Activated gamma-delta T cell (primary cell): Measurements from ENCODE around the gene RPRD1A.
"Not testable (repeated sequence)": the region's sequence is repeated elsewhere in the genome, so short reads cannot be mapped to it uniquely, and the experiment has no call there.

ENCODE experiments used
- DNase-seq: peaks from one replicate; lab custom pipeline; 2025; lab: John Stamatoyannopoulos, UW
- total RNA-seq, 2 donors: gene quantifications; one replicate each; lab custom pipeline; 2026; lab: John Stamatoyannopoulos, UW

The RPRD1A gene
- 51.2 to 59.7 reads per million in 2 donors for total RNA-seq

DNA sequence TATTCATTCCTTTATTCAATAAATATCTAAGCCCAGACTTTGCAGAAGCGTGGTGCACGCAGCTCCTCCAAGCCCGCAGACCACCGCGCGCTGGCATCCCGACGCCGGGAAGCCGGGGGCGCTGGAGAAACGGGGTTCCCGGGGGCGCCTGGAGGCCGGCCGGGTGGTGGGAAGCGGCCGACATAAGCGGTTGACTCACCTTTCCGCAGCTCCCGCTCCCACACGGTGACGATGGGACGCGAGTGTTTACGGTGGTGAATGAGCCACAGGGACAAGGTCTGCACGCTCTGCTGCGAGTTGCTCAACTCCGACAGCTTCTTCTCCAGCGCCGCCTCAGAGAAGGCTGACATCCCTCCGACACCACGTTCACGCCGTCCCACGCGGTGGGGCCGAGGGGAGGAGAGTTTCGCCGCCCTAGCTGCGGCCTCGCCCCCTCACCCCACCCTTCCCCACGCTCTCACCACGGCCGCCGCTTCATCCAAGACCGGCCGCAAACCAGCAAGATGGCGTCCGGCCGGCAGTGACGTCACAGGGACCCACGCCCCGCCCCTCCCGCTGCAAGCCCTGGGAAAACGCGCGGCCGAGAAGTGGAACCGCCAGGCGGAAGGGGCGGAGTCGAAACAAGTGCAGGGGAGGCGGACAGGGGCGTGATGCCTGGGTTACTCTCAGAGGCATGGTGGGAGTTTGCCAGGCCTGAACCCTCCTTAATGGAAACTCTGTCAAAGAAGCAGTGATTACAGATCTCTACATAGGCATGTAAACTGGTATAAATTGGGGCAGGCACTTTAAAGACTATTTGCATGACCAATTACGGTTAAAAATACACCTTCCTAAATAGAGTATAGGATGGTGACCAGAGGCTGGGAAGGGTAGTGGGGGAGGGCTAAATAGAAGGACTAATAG, at the start of gene RPRD1A:
RPRD1A (minus strand) TSS at position 505 of the 903 bp plus-strand sequence; CDS start at position 350, 155 bp downstream.
- peak; percentile 90 for DNase-seq

DNA sequence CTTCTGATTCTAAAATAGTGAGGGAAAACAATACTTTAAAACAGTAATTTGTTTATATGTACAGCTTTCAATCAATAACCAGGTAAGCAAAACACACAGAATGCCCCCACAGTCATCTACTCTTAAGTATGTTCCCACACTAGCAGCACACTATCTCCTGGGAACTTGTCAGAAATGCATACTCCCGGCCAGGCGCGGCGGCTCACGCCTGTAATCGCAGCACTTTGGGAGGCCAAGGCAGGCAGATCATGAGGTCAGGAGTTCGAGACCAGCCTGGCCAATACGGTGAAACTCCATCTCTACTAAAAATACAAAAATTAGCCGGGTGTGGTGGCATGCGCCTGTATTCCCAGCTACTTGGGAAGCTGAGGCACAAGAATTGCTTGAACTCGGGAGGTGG, 49.4 kb upstream of the RPRD1A start:
- not testable (repeated sequence) for DNase-seq

- DNase-seq: no peak
Observed at GRCh38 chr18:36114738-36115137, 47.4 kb upstream of the RPRD1A start.

DNA sequence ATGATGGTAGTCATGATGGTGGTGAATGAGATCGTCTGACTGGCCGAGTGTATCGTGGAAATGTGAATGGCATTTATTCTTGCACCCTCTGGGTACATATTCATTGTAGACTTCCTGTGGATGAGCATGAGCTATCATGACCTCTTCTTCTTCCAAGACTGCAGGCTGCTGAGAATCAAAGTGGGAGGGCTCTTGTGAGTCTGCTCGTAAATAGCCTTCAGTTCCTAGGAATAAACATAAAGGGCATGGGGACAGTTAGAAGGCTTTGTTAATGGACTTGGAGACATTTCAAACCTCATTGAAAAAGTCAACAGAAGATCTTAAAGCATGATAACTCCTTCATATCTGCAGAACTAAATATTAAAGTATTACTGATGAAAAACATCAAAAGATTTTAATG, 46.9 kb upstream of the RPRD1A start:
- DNase-seq: no peak

DNA sequence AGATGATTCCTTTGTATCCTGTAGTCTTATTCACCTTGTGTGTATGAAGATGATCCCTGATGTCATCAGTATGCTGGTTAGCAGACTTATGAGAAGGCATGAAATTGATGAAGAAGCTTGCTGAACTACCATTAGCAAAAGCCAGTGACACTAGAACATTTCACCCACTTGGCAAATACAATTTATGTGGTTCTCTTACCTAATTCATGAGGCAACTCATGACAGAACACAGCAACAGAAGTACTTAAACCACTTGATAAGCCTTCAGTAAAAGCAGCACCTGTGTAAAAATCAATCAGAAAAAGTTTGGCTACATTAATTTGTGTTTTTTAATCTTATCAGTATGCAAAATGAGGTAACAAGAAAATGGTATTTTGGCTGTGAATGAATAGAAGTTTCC, 44.9 kb upstream of the RPRD1A start:
- DNase-seq: no peak

DNA sequence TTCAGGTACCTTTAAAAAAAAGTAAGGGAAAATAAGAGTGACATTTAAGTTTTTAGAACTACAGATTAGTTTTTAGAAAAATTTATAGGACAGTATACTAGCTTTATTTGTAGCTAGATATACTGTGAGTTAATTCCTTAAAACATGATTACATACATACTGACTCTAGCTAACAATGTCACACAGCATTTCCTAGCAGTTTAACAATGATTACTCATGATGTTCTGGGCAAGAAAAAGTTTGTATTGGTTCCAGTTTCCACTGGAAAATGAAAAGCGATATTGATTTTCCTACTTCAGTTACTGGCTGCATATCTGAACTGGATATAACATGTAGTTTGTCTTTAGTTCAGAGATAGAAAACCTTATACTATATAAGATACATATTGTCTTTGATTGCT, 42.4 kb upstream of the RPRD1A start:
- DNase-seq: no peak

GRCh38 chr18:36108601-36109000, 41.2 kb upstream of the RPRD1A start:
- no peak for DNase-seq

DNA sequence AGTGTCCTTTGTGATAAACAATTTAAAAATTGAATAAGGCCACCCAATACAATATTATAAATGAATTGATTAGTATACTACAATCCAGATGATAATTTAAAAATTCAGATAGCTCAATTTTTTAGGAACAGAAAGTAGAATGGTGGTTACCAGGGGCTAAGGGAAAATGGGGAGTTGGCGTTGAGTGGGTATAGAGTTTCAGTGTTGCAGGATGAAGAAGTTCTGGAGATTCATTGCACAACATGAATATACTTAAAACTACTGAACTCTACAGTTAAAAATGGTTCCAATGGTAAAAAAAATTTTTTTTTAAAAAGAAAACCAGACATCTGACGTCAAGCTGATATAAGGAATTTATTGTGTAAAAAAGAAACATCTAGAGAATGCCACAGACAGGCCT, 40.8 kb upstream of the RPRD1A start:
- no peak for DNase-seq

DNA sequence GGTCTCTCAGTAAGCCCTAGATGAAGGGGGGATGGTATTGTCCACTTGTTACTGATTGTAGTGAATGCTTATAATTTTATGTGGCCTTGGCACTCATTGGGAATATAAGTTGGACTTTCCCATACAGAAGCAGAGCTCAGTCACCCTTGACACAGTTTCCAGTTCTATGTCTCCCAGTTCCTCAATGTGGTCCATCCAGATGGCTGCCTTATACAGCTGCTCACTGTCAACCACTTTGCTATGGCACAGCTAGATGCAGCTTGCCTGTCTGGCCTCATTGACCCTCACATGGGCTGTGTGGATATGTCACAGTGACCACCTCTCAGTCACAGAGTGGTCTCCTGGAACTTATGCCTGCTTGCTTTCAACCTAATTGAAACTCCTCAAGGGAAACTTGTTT, 40.1 kb upstream of the RPRD1A start:
- no peak for DNase-seq

- no peak for DNase-seq
Observed at GRCh38 chr18:36104749-36105148, 37.4 kb upstream of the RPRD1A start.

- no peak for DNase-seq
Observed at GRCh38 chr18:36101943-36102342, 34.6 kb upstream of the RPRD1A start.

DNA sequence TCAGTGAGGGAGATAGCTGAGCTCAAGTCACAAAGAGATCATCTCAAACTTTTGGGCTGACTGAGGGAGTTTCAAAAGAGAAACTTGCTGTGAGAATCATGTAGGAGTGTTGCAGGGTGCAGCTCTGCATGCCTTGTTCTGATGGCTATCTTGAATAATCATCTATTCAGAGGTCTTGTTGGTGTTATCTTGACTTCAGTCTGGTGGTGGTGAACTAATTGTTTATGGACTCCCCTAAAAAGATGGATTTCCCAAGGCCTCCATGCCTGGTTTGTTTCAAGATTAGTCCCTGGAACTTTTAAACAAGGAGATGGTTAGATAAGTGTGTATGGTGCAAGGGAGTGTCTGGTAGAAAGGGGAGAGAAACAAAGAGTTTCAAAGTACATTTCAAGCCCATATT, 32.0 kb upstream of the RPRD1A start:
- no peak for DNase-seq

DNA sequence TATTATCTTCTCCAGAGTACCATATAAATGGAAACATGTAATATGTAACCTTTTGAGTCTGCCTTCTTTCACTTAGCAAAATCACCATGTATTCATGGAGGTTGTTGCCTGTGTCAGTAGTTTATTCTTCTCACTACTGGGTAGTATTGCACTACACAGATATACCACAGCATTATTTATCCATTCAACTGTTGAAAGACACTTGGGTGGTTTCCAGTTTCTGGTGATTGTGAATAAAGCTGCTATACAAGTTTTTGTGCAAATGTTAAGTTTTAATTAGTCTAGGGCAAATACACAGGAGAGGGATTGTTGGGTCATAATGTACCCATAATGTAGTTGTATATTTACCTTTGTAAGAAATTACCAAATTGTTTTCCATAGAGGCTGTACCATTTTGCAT, 29.6 kb upstream of the RPRD1A start:
- DNase-seq: no peak

DNA sequence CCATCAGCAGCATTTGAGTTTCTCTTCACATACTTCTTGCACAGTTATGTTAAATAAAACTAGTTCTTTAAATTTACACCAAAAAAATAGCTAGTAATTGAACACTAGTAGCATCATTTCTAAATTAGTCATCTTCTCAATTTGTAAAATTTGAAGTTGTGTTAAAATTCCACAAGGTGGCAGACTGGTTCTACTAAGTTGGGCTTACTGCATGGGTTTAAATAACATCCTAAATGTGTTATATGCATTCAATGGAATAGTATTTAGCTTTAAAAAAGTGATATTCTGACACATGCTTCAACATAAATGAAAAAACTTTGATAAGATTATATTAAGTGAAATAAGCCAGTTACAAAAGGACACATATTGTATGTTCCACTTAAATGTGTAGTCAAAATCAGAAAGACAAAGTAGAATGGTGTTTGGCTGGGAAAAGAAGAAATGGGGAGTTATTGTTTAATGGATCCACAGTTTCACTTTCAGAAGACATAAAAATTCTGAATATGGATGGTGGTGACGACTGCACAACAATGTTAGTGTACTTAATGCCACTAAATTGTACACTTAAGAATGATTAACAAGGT, 28.7 kb upstream of the RPRD1A start:
- no peak for DNase-seq

- DNase-seq: no peak
Observed at GRCh38 chr18:36094431-36094830, 27.1 kb upstream of the RPRD1A start.

DNA sequence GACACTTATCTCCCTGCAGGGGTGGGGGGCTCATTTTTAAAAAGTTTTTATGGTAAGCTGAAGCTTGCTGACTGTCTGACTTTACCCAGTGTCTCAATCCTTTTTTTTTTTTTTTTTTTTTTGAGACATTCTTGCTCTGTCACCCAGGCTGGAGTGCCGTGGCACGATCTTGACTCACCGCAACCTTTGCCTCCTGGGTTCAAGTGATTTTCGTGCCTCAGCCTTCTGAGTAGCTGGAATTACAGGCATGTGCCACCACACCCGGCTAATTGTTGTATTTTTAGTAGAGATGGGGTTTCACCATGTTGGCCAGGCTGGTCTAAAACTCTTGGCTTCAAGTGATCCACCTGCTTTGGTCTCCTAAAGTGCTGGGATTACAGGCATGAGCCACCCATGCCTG, 24.8 kb upstream of the RPRD1A start:
- DNase-seq: not testable (repeated sequence)

DNA sequence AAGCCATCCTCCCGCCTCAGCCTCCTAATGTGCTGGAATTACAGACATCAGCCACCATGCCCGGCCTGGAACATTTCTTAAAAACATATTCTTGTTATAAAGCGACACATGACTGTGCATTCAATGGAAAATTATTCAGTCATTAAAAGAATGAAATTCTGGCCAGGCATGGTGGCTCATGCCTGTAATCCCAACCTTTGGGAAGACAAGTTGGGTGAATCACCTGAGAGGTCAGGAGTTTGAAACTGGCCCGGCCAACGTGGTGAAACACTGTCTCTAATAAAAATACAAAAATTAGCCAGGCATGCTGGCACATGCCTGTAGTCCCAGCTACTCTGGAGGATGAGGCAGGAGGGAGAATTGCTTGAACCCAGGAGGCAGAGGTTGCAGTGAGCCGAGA, 21.6 kb upstream of the RPRD1A start:
- DNase-seq: no peak

- DNase-seq: no peak
Observed at GRCh38 chr18:36088256-36088655, 20.9 kb upstream of the RPRD1A start.

- DNase-seq: no peak
Observed at GRCh38 chr18:36086186-36086585, 18.8 kb upstream of the RPRD1A start.

GRCh38 chr18:36085195-36085594, 17.8 kb upstream of the RPRD1A start:
- no peak for DNase-seq

DNA sequence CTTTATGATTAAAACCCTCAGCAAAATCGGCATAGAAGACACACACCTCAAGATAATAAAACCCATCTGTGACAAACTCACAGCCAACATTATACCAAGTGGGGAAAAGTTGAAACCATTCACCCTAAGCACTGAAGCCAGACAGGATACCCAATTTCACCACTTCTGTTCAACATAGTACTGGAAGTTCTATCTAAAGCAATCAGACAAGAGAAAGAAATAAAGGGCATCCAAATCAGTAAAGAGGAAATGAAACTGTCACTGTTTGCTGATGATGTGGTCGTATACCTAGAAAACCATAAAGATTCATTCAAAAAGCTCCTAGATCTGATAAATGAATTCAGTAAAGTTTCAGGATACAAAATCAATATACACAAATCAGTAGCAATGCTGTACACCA, 16.4 kb upstream of the RPRD1A start:
- no peak for DNase-seq

DNA sequence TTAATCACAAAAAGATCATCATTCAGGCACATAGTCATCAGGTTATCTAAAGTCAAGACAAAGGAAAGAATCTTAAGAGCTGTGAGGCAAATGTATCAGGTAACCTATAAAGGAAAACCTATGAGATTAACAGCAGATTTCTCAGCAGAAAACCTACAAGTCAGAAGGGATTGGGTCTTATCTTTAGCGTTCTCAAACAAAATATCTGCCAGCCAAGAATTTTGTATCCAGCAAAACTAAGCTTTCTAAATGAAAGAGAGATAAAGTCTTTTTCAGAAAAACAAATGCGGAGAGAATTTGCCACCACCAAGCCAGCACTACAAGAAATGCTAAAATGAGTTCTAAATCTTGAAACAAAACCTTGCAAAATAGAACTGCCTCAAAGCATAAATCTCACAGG, 13.8 kb upstream of the RPRD1A start:
- not testable (repeated sequence) for DNase-seq

DNA sequence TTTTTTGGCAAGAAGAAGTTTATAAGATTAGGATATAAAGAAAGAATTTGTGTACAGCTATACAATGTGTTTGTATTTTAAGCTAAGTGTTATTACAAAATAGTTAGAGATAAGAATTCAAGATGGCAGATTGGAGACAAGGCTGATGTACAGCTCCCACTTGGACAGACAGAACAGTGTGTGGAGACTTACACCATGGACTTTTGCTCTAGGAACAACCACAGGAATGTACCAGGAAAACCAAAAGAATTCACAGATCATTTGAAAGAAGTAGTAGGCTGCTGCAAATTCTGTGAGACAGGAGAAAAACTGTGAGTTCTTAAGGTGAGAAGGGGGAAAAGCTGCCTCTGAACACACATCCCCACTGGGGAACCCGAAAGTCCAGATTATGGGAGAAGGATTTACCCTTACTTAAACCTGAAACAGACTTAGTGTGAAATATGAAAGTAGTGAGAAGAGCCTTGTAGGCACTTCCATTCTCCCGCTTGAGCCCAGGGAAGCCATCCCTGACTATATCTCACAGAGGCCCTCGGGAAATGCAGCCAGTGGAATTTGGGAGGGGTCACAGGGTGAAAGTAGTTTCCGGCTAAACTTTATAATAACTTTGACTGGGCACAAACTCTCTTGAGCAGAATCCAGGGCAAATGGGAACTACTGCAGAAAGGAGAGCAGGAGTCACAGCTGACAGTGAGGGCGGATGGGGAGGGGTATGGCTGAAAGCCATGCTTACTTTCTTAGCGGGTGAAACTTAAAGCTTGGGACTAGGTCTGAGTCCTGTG, 11.6 kb upstream of the RPRD1A start:
- no peak for DNase-seq
